Prostate gland (tissue), 2 donors: ENCODE measurements around the gene SLC66A3. TPM values are rescaled to one million over a fixed set of nuclear protein-coding genes. Genes with fewer than 3 reads are reported as not detected.

Source experiments
- DNase-seq: peaks from one replicate; pipeline ENCODE4 v3.0.0-alpha.2; 2019; ENCODE audit warnings: low spot score
- H3K27ac ChIP-seq, 2 donors: fragments of 200-600 bp; sonication (generic); 2 replicates each; pipeline ENCODE4 v1.5.1; 2017 to 2019
- H3K27me3 ChIP-seq: fragments of 200-600 bp; sonication (generic); replicated peaks from 2 replicates; pipeline ENCODE4 v1.5.1; 2019; ENCODE audit not compliant: insufficient read depth
- H3K36me3 ChIP-seq, 2 donors: fragments of 200-600 bp; sonication (generic); 1 replicate in 1 of 2; 2 replicates in 1 of 2; pipeline versions ENCODE4 v1.5.1 to v1.8.1; 2017 to 2019
- H3K4me1 ChIP-seq: fragments of 200-600 bp; sonication (generic); replicated peaks from 2 replicates; pipeline ENCODE4 v1.5.1; 2019
- H3K4me3 ChIP-seq, 2 donors: fragments of 200-600 bp; sonication (generic); 2 replicates each; pipeline ENCODE4 v1.5.1; 2017 to 2019
- H3K9me3 ChIP-seq: fragments of 200-600 bp; sonication (generic); 2 replicates; pipeline ENCODE4 v1.5.1; 2017
- POLR2A ChIP-seq: fragments of 450-650 bp; IDR thresholded peaks from one replicate; pipeline ENCODE4 v1.6.1; 2016; ENCODE audit warnings: antibody characterized with exemption, mild to moderate bottlenecking
- POLR2AphosphoS5 ChIP-seq: sonication (generic); formaldehyde crosslinking; IDR thresholded peaks from one replicate; pipeline ENCODE4 v1.6.1; 2017; ENCODE audit warnings: antibody characterized with exemption
- WGBS: methylation state at CpG from one replicate; pipeline ENCODE4 v1.1.5; 2018; 5-methylcytosine and 5-hydroxymethylcytosine counted together
- intact Hi-C: fragments of 100-400 bp; cut with DNase I; formaldehyde crosslinking; loops from one replicate; pipeline ENCODE4 v1.14.2; 2022
- total RNA-seq, 2 donors: library from RNA; depleted of rRNA; stranded (reverse); fragments of >200 nt; gene quantifications; one replicate each; pipeline ENCODE4 v1.1.0, GENCODE V29; 2016
- TF ChIP-seq, protein P1 (sequence below), 4 experiments: fragments of 200-600 bp in 2 of 4; fragments of 450-650 bp in 2 of 4; sonication (generic) in 2 of 4; IDR thresholded peaks; 1 replicate in 3 of 4; 2 replicates in 1 of 4; pipeline ENCODE4 v1.5.1; 2016 to 2019; ENCODE audit warnings: antibody characterized with exemption in 4 of 4, mild to moderate bottlenecking in 2 of 4, moderate library complexity in 2 of 4

Gene SLC66A3
- total RNA-seq, 2 donors from 2014 or later = 50.6 to 77.4 TPM

DNA sequence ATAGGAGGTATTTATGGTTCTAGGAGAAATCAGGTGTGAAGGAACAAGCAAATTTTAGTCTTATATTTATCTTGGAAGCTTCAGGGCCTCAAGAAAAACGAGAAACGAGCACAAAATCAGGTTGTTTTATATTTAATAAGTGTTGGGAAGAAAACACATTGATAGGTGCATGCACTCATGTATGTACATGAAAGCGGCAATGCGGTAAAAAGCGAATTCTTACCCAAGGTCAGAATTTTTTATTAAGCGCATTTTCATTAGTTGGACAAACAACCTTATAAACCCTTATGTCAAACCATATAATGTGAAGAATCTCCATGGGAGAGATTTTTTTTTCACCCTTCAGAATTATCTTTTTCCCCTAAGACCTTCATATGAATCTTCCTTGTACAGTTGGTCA, 25.4 kb downstream of the SLC66A3 start:
- intact Hi-C loops = no loop called here
- no peak overlapping the region for H3K4me3 ChIP-seq
- WGBS = 86% methylated on average over 6 of the region's 6 CpGs
- no peaks in the 10 kb centered on the region for H3K36me3 ChIP-seq
- TF ChIP-seq, protein P1, sequence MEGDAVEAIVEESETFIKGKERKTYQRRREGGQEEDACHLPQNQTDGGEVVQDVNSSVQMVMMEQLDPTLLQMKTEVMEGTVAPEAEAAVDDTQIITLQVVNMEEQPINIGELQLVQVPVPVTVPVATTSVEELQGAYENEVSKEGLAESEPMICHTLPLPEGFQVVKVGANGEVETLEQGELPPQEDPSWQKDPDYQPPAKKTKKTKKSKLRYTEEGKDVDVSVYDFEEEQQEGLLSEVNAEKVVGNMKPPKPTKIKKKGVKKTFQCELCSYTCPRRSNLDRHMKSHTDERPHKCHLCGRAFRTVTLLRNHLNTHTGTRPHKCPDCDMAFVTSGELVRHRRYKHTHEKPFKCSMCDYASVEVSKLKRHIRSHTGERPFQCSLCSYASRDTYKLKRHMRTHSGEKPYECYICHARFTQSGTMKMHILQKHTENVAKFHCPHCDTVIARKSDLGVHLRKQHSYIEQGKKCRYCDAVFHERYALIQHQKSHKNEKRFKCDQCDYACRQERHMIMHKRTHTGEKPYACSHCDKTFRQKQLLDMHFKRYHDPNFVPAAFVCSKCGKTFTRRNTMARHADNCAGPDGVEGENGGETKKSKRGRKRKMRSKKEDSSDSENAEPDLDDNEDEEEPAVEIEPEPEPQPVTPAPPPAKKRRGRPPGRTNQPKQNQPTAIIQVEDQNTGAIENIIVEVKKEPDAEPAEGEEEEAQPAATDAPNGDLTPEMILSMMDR (IDR thresholded peaks at IDR 0.05) = no peak
- TF ChIP-seq POLR2AphosphoS5 (no peak), POLR2A (no peak)
- no peak overlapping the region for H3K27ac ChIP-seq
- H3K4me1 ChIP-seq = no peaks in the 10 kb centered on the region
- H3K9me3 ChIP-seq = no peaks in the 10 kb centered on the region
- no peaks in the 10 kb centered on the region for H3K27me3 ChIP-seq
- no peak for DNase-seq

DNA sequence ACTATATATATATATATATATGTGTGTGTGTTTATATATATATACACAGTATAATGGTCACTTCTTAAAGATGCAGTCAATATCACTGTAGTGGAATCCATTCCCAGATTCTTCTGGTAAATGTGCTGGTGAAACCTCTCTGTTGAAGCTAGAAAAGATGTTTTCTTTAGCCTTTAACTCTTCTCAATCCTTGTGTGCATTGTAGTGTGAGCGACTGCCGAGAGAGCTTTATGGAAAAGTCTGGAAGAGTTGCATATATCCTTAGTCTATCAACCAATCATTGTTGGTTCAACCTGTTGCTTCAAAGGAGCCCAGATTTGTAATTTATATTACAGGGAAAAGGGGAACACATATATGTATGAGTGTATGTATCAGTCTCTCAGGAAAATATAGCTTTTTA, 27.7 kb downstream of the SLC66A3 start:
- H3K36me3 ChIP-seq = no peaks in the 10 kb centered on the region
- TF ChIP-seq, protein P1 (IDR thresholded peaks at IDR 0.05) = no peak
- TF ChIP-seq POLR2AphosphoS5 (no peak), POLR2A (no peak)
- H3K4me1 ChIP-seq = no peaks in the 10 kb centered on the region
- H3K4me3 ChIP-seq = no peak overlapping the region
- intact Hi-C loops = no loop called here
- H3K27me3 ChIP-seq = no peaks in the 10 kb centered on the region
- no peak for DNase-seq
- H3K27ac ChIP-seq = no peak overlapping the region
- 98% methylated on average over 2 of the region's 2 CpGs for WGBS
- H3K9me3 ChIP-seq = no peaks in the 10 kb centered on the region

DNA sequence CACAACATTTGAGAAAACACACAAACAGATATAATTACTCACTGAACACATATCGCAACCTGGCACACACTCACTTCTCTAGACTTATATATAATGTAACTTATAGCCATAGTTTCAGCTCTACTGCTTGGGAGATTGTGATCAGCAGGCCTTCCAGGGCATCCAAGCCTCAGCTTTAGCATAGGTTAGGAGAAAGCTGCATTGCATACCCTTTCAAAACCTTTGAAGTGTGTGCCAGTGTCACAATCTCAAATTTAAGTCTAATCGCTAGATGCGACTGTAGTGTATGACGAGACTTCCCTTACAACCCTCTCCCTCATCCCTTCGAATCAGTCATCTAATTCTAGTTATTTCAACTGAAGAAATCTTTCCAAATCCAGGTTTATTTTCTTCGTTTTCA, 30.9 kb downstream of the SLC66A3 start:
- Histone ChIP-seq H3K9me3 (no peaks in the 10 kb centered on the region), H3K36me3 (no peaks in the 10 kb centered on the region), H3K27ac (no peak overlapping the region), H3K4me1 (no peaks in the 10 kb centered on the region), H3K4me3 (no peak overlapping the region), H3K27me3 (no peaks in the 10 kb centered on the region)
- DNase-seq = no peak
- TF ChIP-seq POLR2A = no peak
- TF ChIP-seq, protein P1 (IDR thresholded peaks at IDR 0.05) = no peak
- no peak for TF ChIP-seq POLR2AphosphoS5
- WGBS = 95% methylated on average over 6 of the region's 6 CpGs
- intact Hi-C loops = no loop called here

DNA sequence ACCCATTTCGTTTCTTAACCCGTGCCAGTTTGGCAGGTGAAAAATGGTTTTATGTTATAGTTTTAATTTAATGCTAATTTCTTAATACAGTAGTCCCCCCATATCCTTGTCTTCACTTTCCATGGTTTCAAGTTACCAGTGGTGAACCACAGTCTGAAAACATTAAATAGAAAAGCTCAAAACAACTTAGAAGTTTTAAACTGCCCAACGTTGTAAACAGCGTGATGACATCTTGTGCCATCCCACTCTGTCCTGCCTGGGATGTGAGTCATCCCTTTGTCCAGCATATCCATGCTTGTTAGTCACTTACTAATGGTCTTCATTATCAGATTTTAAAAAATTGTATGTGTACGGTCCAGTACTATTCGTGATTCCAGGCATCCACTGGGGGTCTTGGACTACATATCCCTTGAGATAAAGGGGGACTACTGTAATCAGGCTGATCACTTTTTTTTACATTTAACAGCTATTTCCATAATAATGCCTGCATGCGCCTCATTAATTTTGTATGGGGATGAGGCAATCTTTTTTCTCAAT, 31.9 kb downstream of the SLC66A3 start:
- TF ChIP-seq POLR2AphosphoS5 (no peak), POLR2A (no peak)
- TF ChIP-seq, protein P1 (IDR thresholded peaks at IDR 0.05) = no peak
- intact Hi-C loops = no loop called here
- Histone ChIP-seq H3K4me1 (no peaks in the 10 kb centered on the region), H3K36me3 (no peaks in the 10 kb centered on the region), H3K27me3 (no peaks in the 10 kb centered on the region), H3K4me3 (no peak overlapping the region), H3K9me3 (no peaks in the 10 kb centered on the region), H3K27ac (no peak overlapping the region)
- WGBS = 83% methylated on average over 7 of the region's 7 CpGs
- DNase-seq = no peak

DNA sequence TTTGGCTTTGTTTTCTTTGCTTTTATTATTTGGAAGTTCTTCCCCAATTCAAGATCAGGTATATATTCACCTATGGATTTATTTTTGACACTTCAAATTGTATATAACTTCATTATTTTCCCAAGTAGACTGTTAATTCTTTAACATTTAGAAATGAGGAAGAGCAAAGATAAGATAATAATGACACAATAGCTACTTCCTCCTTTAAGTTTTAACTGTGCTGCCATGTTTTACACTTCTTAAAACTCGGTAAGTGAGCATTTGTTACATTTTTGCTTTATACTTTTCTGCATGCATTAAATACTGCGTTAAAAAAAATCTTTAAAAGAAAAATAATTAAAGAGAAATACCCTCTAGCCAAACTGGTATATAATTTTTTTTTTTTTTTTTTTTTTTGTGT, 32.5 kb downstream of the SLC66A3 start:
- no peaks in the 10 kb centered on the region for H3K9me3 ChIP-seq
- no peaks in the 10 kb centered on the region for H3K4me1 ChIP-seq
- 96% methylated on average over 2 of the region's 2 CpGs for WGBS
- intact Hi-C loops = no loop called here
- TF ChIP-seq, protein P1 (IDR thresholded peaks at IDR 0.05) = no peak
- TF ChIP-seq POLR2A (no peak), POLR2AphosphoS5 (no peak)
- H3K27ac ChIP-seq = no peak overlapping the region
- H3K27me3 ChIP-seq = no peaks in the 10 kb centered on the region
- no peak for DNase-seq
- H3K4me3 ChIP-seq = no peak overlapping the region
- no peaks in the 10 kb centered on the region for H3K36me3 ChIP-seq
